SU-DHL-6 (cell line): ENCODE results near the gene CFAP43.

Experiments
- H2AFZ ChIP-seq: fragments of 200-600 bp; sonication (generic); 2 replicates; pipeline ENCODE4 v1.6.1; 2014; ENCODE audit warnings: low read depth, mild to moderate bottlenecking, moderate library complexity, mixed read lengths, antibody characterized with exemption, low read length; ENCODE audit not compliant: severe bottlenecking
- H3F3A ChIP-seq: fragments of 200-600 bp; shearing (Covaris generic); 2 replicates; pipeline ENCODE4 v1.6.0; 2016; ENCODE audit warnings: antibody characterized with exemption, mild to moderate bottlenecking; ENCODE audit not compliant: insufficient read depth
- H3K27ac ChIP-seq: fragments of 200-600 bp; sonication (generic); 2 replicates; pipeline ENCODE4 v1.5.1; 2016; ENCODE audit warnings: low read depth, mild to moderate bottlenecking, low read length, moderate library complexity, mixed read lengths
- H3K27me3 ChIP-seq: fragments of 200-600 bp; sonication (generic), shearing (Covaris generic); 2 replicates; pipeline ENCODE4 v1.6.0; 2014; ENCODE audit warnings: mild to moderate bottlenecking, low read length
- H3K36me3 ChIP-seq: fragments of 200-600 bp; sonication (generic); 2 replicates; pipeline ENCODE4 v1.6.1; 2014; ENCODE audit warnings: mild to moderate bottlenecking, low read length, mixed read lengths
- H3K4me2 ChIP-seq: fragments of 300-600, 200-600 bp; shearing (Covaris generic), sonication (generic); 2 replicates; pipeline ENCODE4 v1.6.0; 2014; ENCODE audit warnings: low read length, low read depth, mild to moderate bottlenecking; ENCODE audit not compliant: poor library complexity, severe bottlenecking
- H3K4me3 ChIP-seq: fragments of 200-600 bp; sonication (generic); 2 replicates; pipeline ENCODE4 v1.5.1; 2014; ENCODE audit warnings: antibody characterized with exemption, low read length, mild to moderate bottlenecking, mixed read lengths; ENCODE audit not compliant: insufficient read depth, poor library complexity, severe bottlenecking
- H3K79me2 ChIP-seq: fragments of 200-600 bp; sonication (generic); 2 replicates; pipeline ENCODE4 v1.6.1; 2014; ENCODE audit warnings: mild to moderate bottlenecking, low read length, moderate library complexity; ENCODE audit not compliant: insufficient read depth
- H3K9ac ChIP-seq: fragments of 200-600 bp; sonication (generic); 2 replicates; pipeline ENCODE4 v1.7.0; 2014; ENCODE audit warnings: mild to moderate bottlenecking, low read length
- H3K9me2 ChIP-seq: fragments of 200-600 bp; sonication (generic); replicated peaks from 2 replicates; pipeline ENCODE4 v1.6.1; 2014; ENCODE audit warnings: low read length; ENCODE audit not compliant: insufficient read depth
- H3K9me3 ChIP-seq: fragments of 200-600 bp; sonication (generic); 2 replicates; pipeline ENCODE4 v1.6.1; 2014; ENCODE audit warnings: low read length, mixed read lengths; ENCODE audit not compliant: insufficient read depth
- H4K20me1 ChIP-seq: fragments of 200-600 bp; sonication (generic); 2 replicates; pipeline ENCODE4 v1.6.1; 2014; ENCODE audit warnings: low read depth, mild to moderate bottlenecking, antibody characterized with exemption, low read length, moderate library complexity, mixed read lengths
- CTCF ChIP-seq: fragments of 200-600 bp; sonication (generic); IDR thresholded peaks from one replicate; pipeline ENCODE4 v1.5.1; 2017; ENCODE audit warnings: antibody characterized with exemption, mild to moderate bottlenecking, low read length, moderate library complexity; ENCODE audit not compliant: insufficient read depth, poor library complexity, severe bottlenecking
- EZH2phosphoT487 ChIP-seq: fragments of 200-600 bp; sonication (generic), shearing (Covaris generic); conservative IDR thresholded peaks from 2 replicates; pipeline ENCODE4 v1.6.1; 2018; ENCODE audit warnings: mild to moderate bottlenecking, antibody characterized with exemption, low read length, moderate library complexity, mixed read lengths

The CFAP43 gene

GRCh38 chr10:104231784-104232612, at the start of gene CFAP43:
TSS of gene CFAP43 (minus strand) at chr10:104232364. CDS start at chr10:104232246, 118 bp downstream.
- peak within 1 kb of the TSS; percentile 40 for H3K4me2 ChIP-seq
- no peaks in the 10 kb centered on the region for H3K27me3 ChIP-seq
- TF ChIP-seq CTCF (no peak), EZH2phosphoT487 (no peak)
- H3K36me3 ChIP-seq = no peaks in the 10 kb centered on the region
- H3K79me2 ChIP-seq = no peaks in the 10 kb centered on the region
- H3K9me3 ChIP-seq = peaks cover 24% of the 10 kb centered on the region; the same call in 1 of the 2 replicates
- H3K4me3 ChIP-seq = peak within 1 kb of the TSS; percentile 37
- no peaks in the 10 kb centered on the region for H4K20me1 ChIP-seq
- no peak within 1 kb of the TSS for H3K27ac ChIP-seq
- H3K9me2 ChIP-seq = no peaks in the 10 kb centered on the region
- H3K9ac ChIP-seq = peak within 1 kb of the TSS; percentile 29; the same call in 1 of the 2 replicates
- peak within 1 kb of the TSS; percentile 48 for H2AFZ ChIP-seq
- H3F3A ChIP-seq = no peaks in the 10 kb centered on the region

GRCh38 chr10:104281694-104282093, 49.5 kb upstream of the CFAP43 start:
- Histone ChIP-seq H3K4me3 (no peak overlapping the region), H3K9me2 (no peaks in the 10 kb centered on the region), H3K4me2 (no peak overlapping the region), H3F3A (no peaks in the 10 kb centered on the region), H3K36me3 (no peaks in the 10 kb centered on the region), H4K20me1 (no peaks in the 10 kb centered on the region), H2AFZ (no peak overlapping the region), H3K27ac (no peak overlapping the region), H3K9ac (no peak overlapping the region), H3K79me2 (no peaks in the 10 kb centered on the region), H3K27me3 (no peaks in the 10 kb centered on the region), H3K9me3 (no peaks in the 10 kb centered on the region)
- TF ChIP-seq CTCF (no peak), EZH2phosphoT487 (no peak)

GRCh38 chr10:104279550-104280259, 47.5 kb upstream of the CFAP43 start:
- Histone ChIP-seq H3K27me3 (no peaks in the 10 kb centered on the region), H3K4me2 (no peak overlapping the region), H2AFZ (no peak overlapping the region), H4K20me1 (no peaks in the 10 kb centered on the region), H3K36me3 (no peaks in the 10 kb centered on the region), H3F3A (no peaks in the 10 kb centered on the region), H3K9ac (no peak overlapping the region), H3K4me3 (no peak overlapping the region), H3K27ac (no peak overlapping the region), H3K79me2 (no peaks in the 10 kb centered on the region), H3K9me2 (no peaks in the 10 kb centered on the region), H3K9me3 (no peaks in the 10 kb centered on the region)
- no peak for TF ChIP-seq CTCF
- TF ChIP-seq EZH2phosphoT487 = no peak
